ENCODE measurements around the gene ZMIZ2.
"Not testable (repeated sequence)": the region's sequence is repeated elsewhere in the genome, so short reads cannot be mapped to it uniquely, and the experiment has no call there.

DNA sequence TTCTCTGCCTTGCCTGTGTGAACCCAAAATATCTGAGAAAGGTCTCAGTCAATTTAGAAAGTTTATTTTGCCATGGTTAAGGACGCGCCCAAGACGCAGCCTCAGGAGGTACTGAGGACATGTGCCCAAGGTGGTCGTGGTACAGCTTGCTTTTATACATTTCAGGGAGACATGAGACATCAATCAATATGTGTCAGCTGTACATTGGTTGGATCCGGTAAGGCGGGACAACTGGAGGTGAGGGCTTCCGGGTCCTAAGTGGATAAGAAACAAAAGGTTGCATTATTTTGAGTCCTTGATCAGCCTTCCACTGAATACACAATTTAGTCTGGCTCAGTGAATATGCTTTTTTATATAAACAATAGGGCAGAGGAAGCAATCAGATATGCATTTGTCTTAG is 22.4 kb upstream of the ZMIZ2 start:
- not testable (repeated sequence) for TF ChIP-seq CBX1 (IDR thresholded peaks at IDR 0.05; ENCODE audit: low read depth); POLR2A (conservative IDR thresholded peaks at IDR 0.05); YY1 (IDR thresholded peaks at IDR 0.05; ENCODE audit: borderline replicate concordance in 1 of 3, control insufficient read depth in 1 of 3, extremely low read depth in 1 of 3, insufficient read depth in 3 of 3, insufficient read length in 1 of 3, insufficient replicate concordance in 2 of 3, low read depth in 1 of 3, low read length in 2 of 3); HDAC6 (IDR thresholded peaks at IDR 0.05; ENCODE audit: low read depth, low read length); CTCF (IDR thresholded peaks at IDR 0.05 in 2 of 3, conservative IDR thresholded peaks at IDR 0.05 in 1 of 3; ENCODE audit: insufficient read depth in 2 of 3, low read depth in 1 of 3, low read length in 3 of 3); POU5F1 (IDR thresholded peaks at IDR 0.05; ENCODE audit: borderline replicate concordance, low read depth, low read length, partially characterized antibody)
